ENCODE data around the gene PTPRC.
A peak's percentile ranks its signal among the peaks of the same experiment; 100 is the strongest.

The PTPRC gene

DNA sequence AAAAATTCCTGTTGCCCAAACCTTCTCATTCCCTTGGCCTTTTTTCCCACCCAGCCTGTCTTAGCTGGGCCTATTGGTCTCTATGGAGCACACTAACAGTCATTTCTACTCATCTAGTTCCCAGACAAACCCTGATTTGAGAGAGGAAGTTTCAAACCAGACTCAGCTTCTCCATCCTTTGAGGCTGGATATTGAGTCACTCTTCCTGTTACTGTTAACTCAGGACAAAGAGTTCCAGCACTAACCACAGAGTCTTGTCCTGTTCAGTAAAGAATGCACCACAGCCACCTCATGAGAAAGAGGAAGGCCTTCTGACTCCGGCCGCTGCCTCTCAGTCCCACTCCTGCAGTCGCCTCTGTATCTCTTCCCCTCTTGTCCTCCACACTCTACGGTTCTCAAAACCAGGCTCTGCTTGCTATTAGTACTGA is 137.8 kb downstream of the PTPRC start:
- DNase-seq = no peak
- no peaks in the 10 kb centered on the region; the same call in 1 of the 2 replicates for H3K4me1 ChIP-seq
- no peak for TF ChIP-seq CTCF (IDR thresholded peaks at IDR 0.05; ENCODE audit: low read depth, low read length)
- no peaks in the 10 kb centered on the region for H3K27me3 ChIP-seq
- no peaks in the 10 kb centered on the region for H3K9me3 ChIP-seq
- H3K36me3 ChIP-seq = no peaks in the 10 kb centered on the region
- H3K4me3 ChIP-seq (ENCODE audit: low read depth, low read length) = no peak overlapping the region

DNA sequence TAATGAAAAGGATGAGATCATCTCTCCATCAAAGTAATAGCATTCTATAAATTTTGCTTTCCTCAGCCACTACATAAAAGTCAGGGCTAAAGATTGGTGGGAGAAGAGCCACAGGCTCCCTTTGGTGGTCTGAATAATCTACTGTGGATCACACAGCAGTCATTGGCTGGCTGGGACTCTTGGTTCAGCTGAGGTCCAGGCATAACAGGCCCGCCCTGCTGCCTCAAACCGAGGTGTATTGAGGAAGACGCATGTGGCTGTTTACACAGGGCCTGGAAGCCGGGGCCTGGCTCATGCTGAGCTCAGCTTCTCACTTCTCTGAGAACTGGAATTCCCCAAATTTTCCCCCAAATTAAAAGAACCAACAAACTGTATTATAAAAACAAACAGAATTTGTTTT is 139.2 kb downstream of the PTPRC start:
- no peak for TF ChIP-seq CTCF (IDR thresholded peaks at IDR 0.05; ENCODE audit: low read depth, low read length)
- H3K27me3 ChIP-seq = no peaks in the 10 kb centered on the region
- H3K9me3 ChIP-seq = no peaks in the 10 kb centered on the region
- H3K4me1 ChIP-seq = no peaks in the 10 kb centered on the region
- no peak overlapping the region for H3K4me3 ChIP-seq (ENCODE audit: low read depth, low read length)
- no peaks in the 10 kb centered on the region for H3K36me3 ChIP-seq
- peak; percentile 5 for DNase-seq

DNA sequence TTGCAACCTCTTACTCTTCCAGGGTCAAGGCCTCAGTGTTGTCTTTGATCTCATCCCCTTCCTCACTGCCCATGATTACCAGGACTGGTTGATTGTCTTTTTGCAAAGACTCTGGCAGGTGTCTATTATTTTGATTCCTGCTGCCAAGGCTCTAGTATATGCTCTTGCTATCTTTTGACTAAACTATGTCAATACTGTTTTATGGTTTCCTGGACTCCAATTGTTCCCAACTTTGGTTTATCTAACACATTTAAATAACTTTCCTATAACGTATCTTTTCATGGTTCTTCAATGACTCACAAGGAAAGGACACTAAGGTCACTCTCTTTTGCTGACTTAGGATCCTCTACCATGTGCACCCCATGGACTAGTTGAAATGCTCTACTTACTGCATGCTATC is 141.5 kb downstream of the PTPRC start:
- DNase-seq = no peak
- H3K27me3 ChIP-seq = no peaks in the 10 kb centered on the region
- H3K36me3 ChIP-seq = no peaks in the 10 kb centered on the region
- no peak for TF ChIP-seq CTCF (IDR thresholded peaks at IDR 0.05; ENCODE audit: low read depth, low read length)
- no peaks in the 10 kb centered on the region for H3K9me3 ChIP-seq
- no peak overlapping the region for H3K4me3 ChIP-seq (ENCODE audit: low read depth, low read length)
- H3K4me1 ChIP-seq = no peaks in the 10 kb centered on the region

DNA sequence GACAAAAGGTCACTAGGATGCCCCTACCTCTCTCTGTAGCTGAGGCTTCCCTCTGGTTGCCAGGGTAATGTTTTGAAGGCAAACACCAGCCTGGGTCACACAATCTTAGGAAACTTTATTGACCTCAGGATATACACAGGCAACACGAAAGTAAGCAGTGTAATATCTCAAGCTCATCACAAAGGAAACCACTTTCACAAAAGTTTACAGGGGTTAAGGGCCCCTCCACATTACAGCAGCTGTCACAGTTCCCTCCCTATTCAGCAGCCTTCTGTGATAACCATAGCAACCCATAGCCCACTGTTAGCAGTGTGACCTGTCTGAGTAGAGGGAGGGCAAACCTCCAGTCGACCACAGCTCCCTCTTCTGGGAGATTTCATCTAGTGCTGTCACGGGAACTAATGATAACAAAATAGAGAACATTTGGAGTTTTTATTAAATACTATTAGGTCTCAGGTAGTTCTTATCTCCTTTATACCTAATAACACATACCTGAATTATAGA is 149.8 kb downstream of the PTPRC start:
- TF ChIP-seq CTCF (IDR thresholded peaks at IDR 0.05; ENCODE audit: low read depth, low read length) = peak; percentile 52
- no peaks in the 10 kb centered on the region for H3K27me3 ChIP-seq
- no peak overlapping the region for H3K4me3 ChIP-seq (ENCODE audit: low read depth, low read length)
- H3K4me1 ChIP-seq = no peaks in the 10 kb centered on the region
- H3K9me3 ChIP-seq = no peaks in the 10 kb centered on the region
- no peaks in the 10 kb centered on the region for H3K36me3 ChIP-seq
- DNase-seq = peak; percentile 35

GRCh38 chr1:198793714-198794113 is 154.9 kb downstream of the PTPRC start:
- no peaks in the 10 kb centered on the region for H3K4me1 ChIP-seq
- no peaks in the 10 kb centered on the region for H3K36me3 ChIP-seq
- no peaks in the 10 kb centered on the region for H3K27me3 ChIP-seq
- H3K9me3 ChIP-seq = no peaks in the 10 kb centered on the region
- no peak for DNase-seq
- no peak overlapping the region for H3K4me3 ChIP-seq (ENCODE audit: low read depth, low read length)
- TF ChIP-seq CTCF (IDR thresholded peaks at IDR 0.05; ENCODE audit: low read depth, low read length) = no peak

- H3K4me1 ChIP-seq = no peaks in the 10 kb centered on the region
- TF ChIP-seq CTCF (IDR thresholded peaks at IDR 0.05; ENCODE audit: low read depth, low read length) = no peak
- H3K27me3 ChIP-seq = no peaks in the 10 kb centered on the region
- DNase-seq = no peak
- no peak overlapping the region for H3K4me3 ChIP-seq (ENCODE audit: low read depth, low read length)
- no peaks in the 10 kb centered on the region for H3K9me3 ChIP-seq
- H3K36me3 ChIP-seq = no peaks in the 10 kb centered on the region
These were observed 155.7 kb downstream of the PTPRC start for GRCh38 chr1:198794498-198794897.
